ENCODE results near the gene DPYSL5.

The DPYSL5 gene

GRCh38 chr2:26971911-26972786 is 124.2 kb downstream of the DPYSL5 start:
- H3K36me3 ChIP-seq, result no peaks in the 10 kb centered on the region
- H3K9me3 ChIP-seq (ENCODE audit: severe bottlenecking), result no peaks in the 10 kb centered on the region
- no peak overlapping the region for H3K27ac ChIP-seq
- no peak overlapping the region for H3K4me3 ChIP-seq (ENCODE audit: low read depth, low read length)
- no peak for DNase-seq
- H3K27me3 ChIP-seq (ENCODE audit: insufficient read depth, low read depth, severe bottlenecking), result peaks cover 11% of the 10 kb centered on the region
- no peak for TF ChIP-seq CTCF (IDR thresholded peaks at IDR 0.05; ENCODE audit: low read depth, low read length)

GRCh38 chr2:26974352-26974751 is 126.4 kb downstream of the DPYSL5 start:
- H3K36me3 ChIP-seq, result no peaks in the 10 kb centered on the region; the same call in 1 of the 2 replicates
- H3K27ac ChIP-seq, result no peak overlapping the region
- no peak overlapping the region for H3K4me3 ChIP-seq (ENCODE audit: low read depth, low read length)
- peaks cover 3% of the 10 kb centered on the region for H3K27me3 ChIP-seq (ENCODE audit: insufficient read depth, low read depth, severe bottlenecking)
- no peak for DNase-seq
- no peaks in the 10 kb centered on the region for H3K9me3 ChIP-seq (ENCODE audit: severe bottlenecking)
- TF ChIP-seq CTCF (IDR thresholded peaks at IDR 0.05; ENCODE audit: low read depth, low read length), result no peak

GRCh38 chr2:26975102-26975501 is 127.2 kb downstream of the DPYSL5 start:
- DNase-seq, result no peak
- H3K9me3 ChIP-seq (ENCODE audit: severe bottlenecking), result no peaks in the 10 kb centered on the region
- TF ChIP-seq CTCF (IDR thresholded peaks at IDR 0.05; ENCODE audit: low read depth, low read length), result no peak

GRCh38 chr2:26975656-26976055 is 127.7 kb downstream of the DPYSL5 start:
- DNase-seq, result no peak
- no peak overlapping the region for H3K27ac ChIP-seq

More at GRCh38 chr2:26975102-26975501, 127.2 kb downstream of the DPYSL5 start:
- H3K36me3 ChIP-seq, result no peaks in the 10 kb centered on the region; the same call in 1 of the 2 replicates
- no peak overlapping the region for H3K4me3 ChIP-seq (ENCODE audit: low read depth, low read length)
- H3K27me3 ChIP-seq (ENCODE audit: insufficient read depth, low read depth, severe bottlenecking), result no peaks in the 10 kb centered on the region
- no peak overlapping the region for H3K27ac ChIP-seq

GRCh38 chr2:26976237-26976636 is 128.3 kb downstream of the DPYSL5 start:
- Histone ChIP-seq H3K27me3 (ENCODE audit: insufficient read depth, low read depth, severe bottlenecking) (no peaks in the 10 kb centered on the region), H3K4me3 (ENCODE audit: low read depth, low read length) (no peak overlapping the region), H3K27ac (no peak overlapping the region), H3K36me3 (no peaks in the 10 kb centered on the region; the same call in 1 of the 2 replicates), H3K9me3 (ENCODE audit: severe bottlenecking) (no peaks in the 10 kb centered on the region)
- no peak for TF ChIP-seq CTCF (IDR thresholded peaks at IDR 0.05; ENCODE audit: low read depth, low read length)
- DNase-seq, result no peak

More at GRCh38 chr2:26975656-26976055, 127.7 kb downstream of the DPYSL5 start:
- Histone ChIP-seq H3K4me3 (ENCODE audit: low read depth, low read length) (no peak overlapping the region), H3K27me3 (ENCODE audit: insufficient read depth, low read depth, severe bottlenecking) (no peaks in the 10 kb centered on the region), H3K36me3 (no peaks in the 10 kb centered on the region; the same call in 1 of the 2 replicates), H3K9me3 (ENCODE audit: severe bottlenecking) (no peaks in the 10 kb centered on the region)
- TF ChIP-seq CTCF (IDR thresholded peaks at IDR 0.05; ENCODE audit: low read depth, low read length), result no peak
